M059J (cell line): Measurements from ENCODE around the gene RABL6. TPM values are rescaled to one million over a fixed set of nuclear protein-coding genes. Genes with fewer than 3 reads are reported as not detected.
A peak's percentile ranks its signal among the peaks of the same experiment; 100 is the strongest.
"Not testable (repeated sequence)": the region's sequence is repeated elsewhere in the genome, so short reads cannot be mapped to it uniquely, and the experiment has no call there.

ENCODE experiments used
- DNase-seq: peaks from one replicate; pipeline ENCODE4 v3.0.0-alpha.2; 2012; ENCODE audit warnings: low read depth
- total RNA-seq: library from RNA; depleted of rRNA; stranded (reverse); fragments of >200 nt; shearing (Covaris generic); gene quantifications from 2 replicates; pipeline ENCODE4 v1.2.3, GENCODE V29; 2014

The RABL6 gene
- total RNA-seq, 1 experiment from 2014 or later = 75.4 TPM

- no peak for DNase-seq
Measured at GRCh38 chr9:136857166-136857565, 49.4 kb downstream of the RABL6 start.

GRCh38 chr9:136857581-136858412, 50.0 kb downstream of the RABL6 start:
- no peak for DNase-seq

GRCh38 chr9:136858452-136858843, 50.7 kb downstream of the RABL6 start:
- DNase-seq = no peak

GRCh38 chr9:136858844-136859757, 51.4 kb downstream of the RABL6 start:
- DNase-seq = peak; percentile 83

- DNase-seq = no peak
Measured at GRCh38 chr9:136860529-136860928, 52.8 kb downstream of the RABL6 start.

- DNase-seq = no peak
Measured at GRCh38 chr9:136860933-136861873, 53.5 kb downstream of the RABL6 start.

- no peak for DNase-seq
Measured at GRCh38 chr9:136861874-136862457, 54.2 kb downstream of the RABL6 start.

- no peak for DNase-seq
Measured at GRCh38 chr9:136862849-136863622, 55.3 kb downstream of the RABL6 start.

- no peak for DNase-seq
Measured at GRCh38 chr9:136863623-136864273, 56.0 kb downstream of the RABL6 start.

- DNase-seq = no peak
Measured at GRCh38 chr9:136865041-136865767, 57.5 kb downstream of the RABL6 start.

GRCh38 chr9:136865768-136866103, 58.0 kb downstream of the RABL6 start:
- DNase-seq = no peak

- DNase-seq = not testable (repeated sequence)
Measured at GRCh38 chr9:136866898-136867421, 59.2 kb downstream of the RABL6 start.

- DNase-seq = no peak
Measured at GRCh38 chr9:136867480-136867879, 59.7 kb downstream of the RABL6 start.

GRCh38 chr9:136867917-136868316, 60.2 kb downstream of the RABL6 start:
- no peak for DNase-seq

- DNase-seq = no peak
Measured at GRCh38 chr9:136868644-136869043, 60.9 kb downstream of the RABL6 start.

GRCh38 chr9:136869611-136870010, 61.9 kb downstream of the RABL6 start:
- DNase-seq = not testable (repeated sequence)

GRCh38 chr9:136875155-136875554, 67.4 kb downstream of the RABL6 start:
- no peak for DNase-seq

GRCh38 chr9:136876476-136876875, 68.7 kb downstream of the RABL6 start:
- no peak for DNase-seq

- peak; percentile 24 for DNase-seq
Measured at GRCh38 chr9:136880651-136881050, 72.9 kb downstream of the RABL6 start.
